Type B pancreatic cell (in vitro differentiated cells): Measurements from ENCODE around the gene ENTREP1. TPM values are rescaled to one million over a fixed set of nuclear protein-coding genes. Genes with fewer than 3 reads are reported as not detected.
A peak's percentile ranks its signal among the peaks of the same experiment; 100 is the strongest.

Source experiments
- DNase-seq: peaks from one replicate; pipeline ENCODE4 v3.0.0; 2021; ENCODE audit warnings: mixed read lengths; ENCODE audit not compliant: unreplicated experiment; ENCODE audit errors: extremely low spot score
- H3K27ac Mint-ChIP-seq: 2 replicates; pipeline ENCODE4 v1.8.0; 2021; ENCODE audit warnings: mild to moderate bottlenecking, mixed read lengths
- H3K27me3 Mint-ChIP-seq: 2 replicates; pipeline ENCODE4 v1.8.0; 2021; ENCODE audit warnings: mixed read lengths
- H3K36me3 Mint-ChIP-seq: 2 replicates; pipeline ENCODE4 v1.8.0; 2021; ENCODE audit warnings: mixed read lengths
- H3K4me1 Mint-ChIP-seq: one replicate; pipeline ENCODE4 v1.8.0; 2021; ENCODE audit warnings: mixed read lengths; ENCODE audit not compliant: unreplicated experiment
- H3K4me3 Mint-ChIP-seq: 2 replicates; pipeline ENCODE4 v1.8.0; 2021; ENCODE audit warnings: mild to moderate bottlenecking, mixed read lengths
- H3K9me3 Mint-ChIP-seq: 2 replicates; pipeline ENCODE4 v1.8.0; 2021; ENCODE audit warnings: mixed read lengths
- total RNA-seq: library from RNA; stranded (reverse); gene quantifications from 2 replicates; pipeline ENCODE4 v1.2.1, GENCODE V29; 2021; ENCODE audit warnings: low replicate concordance
- TF ChIP-seq, protein P1 (sequence below): fragments of 200-600 bp; sonication (generic); conservative IDR thresholded peaks from 2 replicates; pipeline ENCODE4 v1.5.0; 2021; ENCODE audit warnings: antibody characterized with exemption, mild to moderate bottlenecking

The ENTREP1 gene
- total RNA-seq, 1 donor from 2014 or later, result 3.0 TPM

DNA sequence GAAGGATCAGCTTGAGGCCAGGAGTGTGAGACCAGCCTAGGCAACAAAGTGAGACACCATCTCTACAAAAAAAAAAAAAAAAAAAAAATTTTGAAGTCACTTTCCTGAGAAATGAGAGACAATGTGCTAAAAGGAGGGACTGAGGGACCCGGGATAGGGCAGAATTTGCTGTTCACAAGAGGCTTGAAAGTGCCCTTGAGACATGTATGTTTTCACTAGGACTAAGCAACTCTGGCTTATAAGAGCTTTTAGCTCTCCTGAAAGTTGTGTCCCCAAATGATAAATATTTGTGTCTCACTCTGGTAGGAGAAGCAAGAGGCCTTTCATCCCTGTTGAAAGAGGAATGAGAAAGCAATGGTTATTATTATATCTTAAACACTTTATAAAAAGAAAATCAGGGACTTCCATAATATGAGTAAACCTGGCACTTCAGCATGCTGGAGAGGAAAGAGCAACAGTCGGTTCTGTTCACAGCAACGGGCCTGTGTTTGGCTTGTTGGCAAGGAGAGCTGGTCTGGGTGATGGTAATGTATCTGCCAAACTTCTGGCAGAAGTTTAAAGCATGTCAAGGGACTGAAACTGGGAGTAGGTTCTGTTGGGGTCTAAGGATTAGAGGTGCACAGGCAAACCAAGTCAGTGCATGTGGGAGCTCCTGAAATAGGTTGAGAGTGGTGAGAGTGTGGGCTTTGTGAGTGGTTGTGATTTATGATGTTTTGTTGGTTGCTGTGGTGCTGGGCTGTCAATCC lies 32.2 kb downstream of the ENTREP1 start:
- Mint-ChIP-seq H3K9me3 (no peaks in the 10 kb centered on the region), H3K4me3 (no peak overlapping the region), H3K27me3 (peaks cover 6% of the 10 kb centered on the region), H3K27ac (peak overlapping the region; percentile 8), H3K36me3 (no peaks in the 10 kb centered on the region), H3K4me1 (no peaks in the 10 kb centered on the region)
- TF ChIP-seq, protein P1, sequence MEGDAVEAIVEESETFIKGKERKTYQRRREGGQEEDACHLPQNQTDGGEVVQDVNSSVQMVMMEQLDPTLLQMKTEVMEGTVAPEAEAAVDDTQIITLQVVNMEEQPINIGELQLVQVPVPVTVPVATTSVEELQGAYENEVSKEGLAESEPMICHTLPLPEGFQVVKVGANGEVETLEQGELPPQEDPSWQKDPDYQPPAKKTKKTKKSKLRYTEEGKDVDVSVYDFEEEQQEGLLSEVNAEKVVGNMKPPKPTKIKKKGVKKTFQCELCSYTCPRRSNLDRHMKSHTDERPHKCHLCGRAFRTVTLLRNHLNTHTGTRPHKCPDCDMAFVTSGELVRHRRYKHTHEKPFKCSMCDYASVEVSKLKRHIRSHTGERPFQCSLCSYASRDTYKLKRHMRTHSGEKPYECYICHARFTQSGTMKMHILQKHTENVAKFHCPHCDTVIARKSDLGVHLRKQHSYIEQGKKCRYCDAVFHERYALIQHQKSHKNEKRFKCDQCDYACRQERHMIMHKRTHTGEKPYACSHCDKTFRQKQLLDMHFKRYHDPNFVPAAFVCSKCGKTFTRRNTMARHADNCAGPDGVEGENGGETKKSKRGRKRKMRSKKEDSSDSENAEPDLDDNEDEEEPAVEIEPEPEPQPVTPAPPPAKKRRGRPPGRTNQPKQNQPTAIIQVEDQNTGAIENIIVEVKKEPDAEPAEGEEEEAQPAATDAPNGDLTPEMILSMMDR, result no peak
- no peak for DNase-seq

DNA sequence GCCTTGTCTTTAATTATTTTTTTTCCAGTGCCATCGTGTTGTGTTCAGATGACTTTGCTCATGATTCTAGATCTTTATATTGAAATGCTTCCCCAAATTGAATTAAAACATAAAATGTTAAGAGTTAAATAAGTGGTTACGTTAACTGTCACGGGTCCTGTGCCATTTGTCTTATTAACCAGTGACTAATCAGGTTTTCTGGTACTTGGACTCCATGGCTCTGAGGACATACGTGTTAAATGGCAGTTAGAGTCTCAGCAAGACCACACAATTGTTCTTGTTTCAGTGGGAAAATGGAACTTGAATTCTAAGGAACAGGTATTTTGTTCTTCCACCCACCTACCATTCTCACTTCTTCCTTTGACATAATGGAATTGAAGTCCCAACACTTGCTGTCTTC lies 32.8 kb downstream of the ENTREP1 start:
- no peaks in the 10 kb centered on the region for H3K9me3 Mint-ChIP-seq

DNA sequence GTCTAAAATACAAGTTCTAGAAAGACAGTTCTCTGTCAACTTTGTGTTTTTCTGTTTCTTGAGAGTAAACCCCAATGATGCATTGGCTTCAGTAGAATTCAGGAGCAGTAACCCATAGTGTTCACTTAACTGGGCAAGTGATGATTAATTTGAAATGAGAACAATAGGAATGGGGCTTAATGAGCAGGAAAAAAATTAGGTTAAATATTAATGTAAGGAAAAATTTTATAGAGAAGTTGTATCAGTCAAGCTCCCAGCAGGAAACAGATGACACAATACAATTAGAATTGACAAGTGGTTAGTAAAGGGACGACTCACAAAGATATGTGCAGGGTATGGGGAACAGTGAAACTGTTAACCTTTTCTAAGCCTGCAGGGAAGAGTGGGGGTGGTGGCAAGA lies 38.2 kb downstream of the ENTREP1 start:
- Mint-ChIP-seq H3K27me3 (peaks cover 24% of the 10 kb centered on the region), H3K9me3 (peaks cover 1% of the 10 kb centered on the region), H3K27ac (no peak overlapping the region), H3K36me3 (no peaks in the 10 kb centered on the region), H3K4me1 (no peaks in the 10 kb centered on the region), H3K4me3 (no peak overlapping the region)
- DNase-seq, result no peak
- TF ChIP-seq, protein P1, result no peak

More for the DNA sequence above, 32.8 kb downstream of the ENTREP1 start:
- DNase-seq, result no peak
- no peaks in the 10 kb centered on the region for H3K4me1 Mint-ChIP-seq
- H3K27me3 Mint-ChIP-seq, result peaks cover 9% of the 10 kb centered on the region
- H3K27ac Mint-ChIP-seq, result peak overlapping the region; percentile 8
- TF ChIP-seq, protein P1, result no peak
- no peaks in the 10 kb centered on the region for H3K36me3 Mint-ChIP-seq
- no peak overlapping the region for H3K4me3 Mint-ChIP-seq

DNA sequence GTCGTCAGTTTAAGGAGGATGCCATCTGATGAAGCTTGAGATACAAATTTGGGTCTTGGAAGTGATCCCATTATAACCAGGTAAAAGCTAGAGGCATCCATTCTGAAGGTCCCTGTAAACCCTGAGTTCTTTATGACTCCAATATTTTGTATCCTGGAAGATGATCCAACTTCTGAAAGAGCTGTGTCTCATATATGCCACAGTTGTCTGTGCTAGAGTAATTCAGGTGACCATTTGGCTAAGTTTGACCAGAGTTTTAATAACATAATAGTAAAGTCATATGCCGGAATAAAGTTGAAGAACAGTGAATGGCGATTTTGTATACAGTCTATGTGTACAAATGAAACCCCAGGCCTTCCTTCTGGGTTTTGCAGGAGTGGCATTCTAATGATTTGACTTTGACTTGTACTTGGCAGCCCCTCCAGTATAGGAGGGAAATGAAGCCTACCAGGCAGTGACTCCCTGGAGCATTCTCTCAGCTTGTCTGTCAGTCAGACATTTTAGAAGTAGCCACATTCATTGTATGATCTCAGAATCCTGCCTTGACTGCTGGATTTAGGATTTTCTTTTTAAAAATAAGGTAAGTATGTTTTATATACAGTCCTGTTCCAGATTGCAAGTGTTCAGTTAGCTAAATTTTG lies 39.6 kb downstream of the ENTREP1 start:
- H3K4me1 Mint-ChIP-seq, result no peaks in the 10 kb centered on the region
- no peaks in the 10 kb centered on the region for H3K36me3 Mint-ChIP-seq
- no peak for DNase-seq
- no peak overlapping the region for H3K27ac Mint-ChIP-seq
- peaks cover 24% of the 10 kb centered on the region for H3K27me3 Mint-ChIP-seq
- TF ChIP-seq, protein P1, result no peak
- no peak overlapping the region for H3K4me3 Mint-ChIP-seq
- peaks cover 4% of the 10 kb centered on the region for H3K9me3 Mint-ChIP-seq

DNA sequence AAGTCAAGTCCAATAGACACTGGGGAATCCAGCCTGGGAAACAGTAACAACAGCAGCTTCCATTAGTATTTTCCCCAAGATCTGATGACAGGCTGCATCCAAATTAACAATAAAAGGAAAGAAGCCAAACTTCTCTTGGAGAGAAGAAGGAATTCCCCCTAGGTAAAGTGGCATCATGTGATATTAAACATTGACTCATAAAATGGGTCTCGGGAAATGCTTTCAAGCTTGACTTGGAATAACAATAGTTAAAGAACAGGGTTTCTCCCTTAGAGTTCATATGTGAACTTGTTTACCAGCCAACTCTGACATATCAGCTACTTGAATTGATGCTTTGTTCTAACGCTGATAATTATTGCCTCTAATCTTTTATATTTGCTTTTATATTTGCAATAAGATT lies 45.4 kb downstream of the ENTREP1 start:
- TF ChIP-seq, protein P1, result no peak
- peaks cover 4% of the 10 kb centered on the region for H3K9me3 Mint-ChIP-seq
- peaks cover 10% of the 10 kb centered on the region for H3K27me3 Mint-ChIP-seq
- H3K4me1 Mint-ChIP-seq, result no peaks in the 10 kb centered on the region
- H3K27ac Mint-ChIP-seq, result no peak overlapping the region
- H3K36me3 Mint-ChIP-seq, result no peaks in the 10 kb centered on the region
- DNase-seq, result no peak
- no peak overlapping the region for H3K4me3 Mint-ChIP-seq
